Renal cortex interstitium (tissue), 11 donors: ENCODE results near the gene TMEM205. TPM values are rescaled to one million over a fixed set of nuclear protein-coding genes. Genes with fewer than 3 reads are reported as not detected.

Source experiments
- DNase-seq, 11 donors: peaks; one replicate each; pipeline ENCODE4 v3.0.0-alpha.2; 2013; ENCODE audit warnings: low read depth in 9 of 11, low spot score in 4 of 11; ENCODE audit errors: extremely low read depth in 1 of 11
- polyA plus RNA-seq, 3 donors: library from polyadenylated mRNA; unstranded; fragments of 120-200 nt; gene quantifications; one replicate each; pipeline ENCODE4 v1.2.1, GENCODE V29; 2013; ENCODE audit not compliant: insufficient read length in 3 of 3

The TMEM205 gene
- polyA plus RNA-seq, 3 donors = 128 to 145 (median 134) TPM

DNA sequence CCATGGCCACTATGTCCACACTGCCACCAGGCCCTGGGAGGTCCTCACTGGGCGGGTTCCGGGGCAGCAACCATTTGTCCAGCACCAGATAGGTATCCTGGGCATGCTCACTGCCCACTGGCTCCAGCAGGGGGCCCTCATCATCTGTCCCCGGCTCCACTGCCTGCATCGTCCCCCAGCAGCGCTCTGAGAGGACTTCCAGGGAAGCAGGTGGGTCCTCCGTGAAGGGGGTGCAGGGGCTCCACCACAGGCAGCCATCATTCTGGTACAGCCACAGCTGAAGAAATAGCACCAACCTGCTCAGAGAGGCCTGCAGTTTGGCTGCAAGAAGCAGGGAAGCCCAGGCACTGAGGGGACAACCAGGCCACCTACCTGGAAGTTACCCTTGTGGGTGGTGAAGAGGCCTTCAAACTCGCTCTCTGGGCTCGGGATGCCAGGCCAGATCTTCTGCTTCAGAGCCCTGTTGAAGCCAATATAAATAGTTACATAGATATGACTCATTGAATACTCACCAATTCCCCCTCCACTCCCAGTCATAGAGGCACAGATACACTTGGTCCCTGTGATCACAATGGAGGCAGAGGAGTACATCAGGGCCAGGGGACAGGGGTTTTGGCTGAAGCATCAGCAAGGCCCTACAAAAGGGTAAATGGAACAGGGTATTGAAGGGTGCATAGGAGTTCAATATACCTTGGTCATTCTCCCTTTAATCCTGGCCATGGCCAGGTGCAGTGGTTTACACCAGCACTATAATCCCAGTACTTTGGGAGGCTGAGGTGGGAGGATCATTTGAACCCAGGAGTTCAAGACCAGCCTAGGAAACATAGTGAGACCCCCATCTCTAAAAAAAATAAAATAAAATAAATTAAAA, 32.5 kb upstream of the TMEM205 start:
- DNase-seq = no peak

GRCh38 chr19:11377756-11378155, 31.7 kb upstream of the TMEM205 start:
- DNase-seq = no peak

- no peak for DNase-seq
Measured at GRCh38 chr19:11377237-11377636, 31.2 kb upstream of the TMEM205 start.

GRCh38 chr19:11375143-11375948, 29.3 kb upstream of the TMEM205 start:
- DNase-seq = no peak

DNA sequence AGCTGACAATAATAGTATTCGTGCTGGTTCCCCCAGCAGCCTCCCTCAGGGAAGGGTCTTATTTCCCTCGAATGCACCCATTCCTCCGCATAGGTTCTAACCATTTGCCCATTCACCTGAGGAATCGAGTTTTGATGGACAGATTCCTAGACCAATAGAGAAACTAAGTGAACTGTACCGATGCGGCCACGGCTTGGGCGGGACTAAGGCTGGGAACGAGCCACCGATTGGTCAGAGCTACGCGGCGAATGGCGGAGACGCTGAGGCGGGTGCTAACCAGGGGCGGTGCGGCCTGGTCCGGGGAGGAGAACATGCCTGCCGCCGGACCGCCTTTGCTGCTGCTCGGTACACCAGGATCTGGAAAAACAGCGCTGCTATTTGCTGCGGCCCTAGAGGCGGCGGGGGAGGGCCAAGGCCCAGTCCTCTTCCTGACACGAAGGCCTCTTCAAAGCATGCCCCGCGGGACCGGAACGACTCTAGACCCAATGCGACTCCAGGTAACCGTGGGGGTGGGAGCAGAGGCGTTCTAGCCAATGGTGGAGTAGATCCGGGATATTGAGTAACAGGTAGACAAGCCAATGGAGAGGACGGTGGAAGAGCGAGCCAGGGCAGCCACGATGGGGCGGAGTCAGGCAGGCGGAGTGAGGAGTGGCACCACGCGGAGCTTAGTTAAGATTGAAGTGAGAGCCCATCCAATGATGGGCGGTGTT, 28.5 kb upstream of the TMEM205 start, which contains the start of gene SWSAP1:
Gene SWSAP1, plus strand, starts transcription at position 234 of the 710 bp plus-strand sequence. Its CDS starts 15 bp downstream, at position 249.
- DNase-seq = peak; percentile 96 to 100 (median 98)

- DNase-seq = no peak
Measured at GRCh38 chr19:11373885-11374432, 27.9 kb upstream of the TMEM205 start.

DNA sequence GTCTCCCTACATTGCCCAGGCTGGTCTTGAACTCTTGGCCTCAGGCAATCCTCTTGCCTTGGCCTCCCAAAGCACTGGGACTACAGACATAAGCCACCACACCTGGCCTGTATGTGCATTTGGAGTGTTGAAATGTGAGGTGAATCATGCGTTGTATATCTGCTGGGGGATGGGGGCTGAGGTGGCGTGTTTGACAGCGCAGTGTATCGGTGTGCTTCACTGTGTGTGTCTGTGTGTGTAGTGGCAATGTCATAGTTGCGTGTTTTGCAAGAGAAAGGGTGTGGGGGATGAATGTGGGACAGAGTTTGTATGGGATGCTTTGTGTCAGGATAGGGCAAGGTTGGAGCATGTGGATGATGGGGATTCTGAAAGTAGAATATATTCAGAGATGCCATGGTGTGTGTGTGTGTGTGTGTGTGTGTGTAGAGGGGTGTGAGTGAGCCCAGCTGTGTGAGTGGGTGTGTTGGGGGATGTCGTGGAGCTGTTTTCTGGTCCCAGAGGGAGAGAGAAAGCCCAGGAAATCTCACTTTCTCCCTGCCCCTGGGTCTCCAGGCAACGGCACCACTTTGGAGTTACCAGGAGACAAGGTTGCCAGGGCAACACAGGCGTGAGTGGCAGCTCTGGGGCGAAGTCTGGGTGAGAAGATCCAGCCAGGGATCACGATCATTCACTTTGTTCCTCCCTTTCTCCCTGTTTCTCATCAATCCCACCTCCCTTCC, 27.3 kb upstream of the TMEM205 start:
- no peak for DNase-seq

GRCh38 chr19:11370744-11371143, 24.7 kb upstream of the TMEM205 start:
- no peak for DNase-seq

GRCh38 chr19:11367528-11367927, 21.5 kb upstream of the TMEM205 start:
- DNase-seq = no peak

DNA sequence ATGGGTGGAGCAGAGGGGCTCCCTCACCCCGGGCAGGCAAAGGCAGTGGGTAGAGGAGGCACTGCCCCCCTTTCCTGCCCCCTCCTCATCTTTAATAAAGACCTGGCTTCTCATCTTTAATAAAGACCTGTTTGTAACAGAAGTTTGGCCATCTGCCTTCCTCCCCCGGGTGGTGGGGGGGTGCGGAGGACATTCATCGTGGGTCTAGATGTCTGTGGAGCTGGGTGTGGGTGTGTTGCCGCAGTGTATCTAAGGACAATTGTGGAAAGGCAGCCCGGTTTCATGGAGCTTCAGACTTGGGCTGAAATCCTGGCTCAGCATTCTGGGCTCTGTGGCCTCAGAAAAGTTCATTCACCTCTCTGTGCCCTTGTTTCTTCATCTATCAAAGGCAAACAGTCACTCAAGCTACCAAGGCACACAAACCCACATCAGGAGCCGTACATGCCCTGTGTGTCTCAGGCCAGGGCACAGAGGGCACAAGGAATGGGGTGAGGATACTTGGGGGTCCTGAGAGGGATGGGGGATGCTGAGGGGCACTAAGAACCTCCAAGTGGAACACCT, 19.6 kb upstream of the TMEM205 start:
- DNase-seq = no peak

- no peak for DNase-seq
Measured at GRCh38 chr19:11364935-11365334, 18.9 kb upstream of the TMEM205 start.

DNA sequence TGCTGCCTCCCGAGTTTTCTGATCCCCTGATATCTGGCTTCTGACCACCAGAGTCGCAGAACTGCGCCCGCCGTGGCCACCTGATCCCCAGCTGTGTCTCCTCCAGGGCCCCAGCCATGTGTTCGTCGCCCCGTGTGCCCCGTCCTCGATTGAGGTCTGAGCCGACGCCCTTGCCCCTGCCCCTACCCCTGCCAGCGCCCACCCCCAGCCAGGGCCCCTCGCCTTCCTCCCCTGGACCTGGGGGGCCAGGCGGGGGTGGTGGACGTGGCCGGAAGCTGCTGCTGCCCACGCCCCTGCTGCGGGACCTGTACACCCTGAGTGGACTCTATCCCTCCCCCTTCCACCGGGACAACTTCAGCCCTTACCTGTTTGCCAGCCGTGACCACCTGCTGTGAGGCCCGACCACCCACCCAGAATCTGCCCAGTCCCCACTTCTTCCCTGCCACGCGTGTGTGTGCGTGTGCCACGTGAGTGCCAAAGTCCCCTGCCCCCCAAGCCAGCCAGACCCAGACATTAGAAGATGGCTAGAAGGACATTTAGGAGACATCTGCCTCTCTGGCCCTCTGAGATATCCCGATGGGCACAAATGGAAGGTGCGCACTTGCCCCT, 18.3 kb upstream of the TMEM205 start:
- DNase-seq = no peak

- no peak for DNase-seq
Measured at GRCh38 chr19:11363881-11364280, 17.8 kb upstream of the TMEM205 start.

GRCh38 chr19:11361771-11362731, 16.0 kb upstream of the TMEM205 start:
- no peak for DNase-seq

DNA sequence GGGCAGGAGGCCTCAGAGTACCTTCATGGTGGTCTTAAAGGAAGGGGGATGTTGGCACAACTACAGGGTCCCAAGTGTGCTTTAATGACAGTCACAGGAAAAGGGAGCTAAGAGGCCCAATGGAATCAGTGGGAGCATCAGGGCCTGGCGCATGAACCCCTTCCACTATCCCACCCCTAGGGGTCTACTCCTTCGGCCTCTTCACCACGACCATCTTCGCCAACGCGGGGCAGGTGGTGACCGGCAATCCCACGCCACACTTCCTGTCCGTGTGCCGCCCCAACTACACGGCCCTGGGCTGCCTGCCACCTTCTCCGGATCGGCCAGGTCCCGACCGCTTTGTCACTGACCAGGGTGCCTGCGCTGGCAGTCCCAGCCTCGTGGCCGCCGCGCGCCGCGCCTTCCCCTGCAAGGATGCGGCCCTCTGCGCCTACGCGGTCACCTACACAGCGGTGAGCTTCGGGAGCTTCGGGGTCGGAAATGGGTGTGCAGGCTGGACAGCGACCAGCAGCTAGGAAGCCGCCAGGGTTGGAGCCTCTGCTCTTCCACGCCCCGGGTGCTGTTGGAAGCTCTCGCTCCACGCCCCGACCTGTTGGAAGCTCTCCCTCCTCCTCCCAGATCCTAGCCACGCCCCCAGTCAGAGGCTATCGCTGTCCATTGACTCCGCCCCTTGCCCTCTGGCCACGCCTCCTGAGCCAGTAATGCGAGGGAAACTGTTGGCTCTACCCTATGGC, 15.1 kb upstream of the TMEM205 start:
- no peak for DNase-seq

- DNase-seq = no peak
Measured at GRCh38 chr19:11359421-11359820, 13.4 kb upstream of the TMEM205 start.
